ENCODE data around the gene C3AR1.

- TF ChIP-seq CTCF (IDR thresholded peaks at IDR 0.05; ENCODE audit: low read depth, low read length, missing input control) (no peak), TAF1 (conservative IDR thresholded peaks at IDR 0.05) (no peak), YY1 (IDR thresholded peaks at IDR 0.05) (no peak), JUND (IDR thresholded peaks at IDR 0.05) (no peak), RXRA (IDR thresholded peaks at IDR 0.05) (no peak), REST (IDR thresholded peaks at IDR 0.05) (no peak), EGR1 (IDR thresholded peaks at IDR 0.05; ENCODE audit: low read depth in 2 of 2) (no peak), GABPA (IDR thresholded peaks at IDR 0.05 in 1 of 2, conservative IDR thresholded peaks at IDR 0.05 in 1 of 2) (no peak), FOXA1 (IDR thresholded peaks at IDR 0.05) (no peak), SP1 (IDR thresholded peaks at IDR 0.05) (no peak), ZBTB33 (IDR thresholded peaks at IDR 0.05) (no peak), MAX (IDR thresholded peaks at IDR 0.05) (no peak)
Observed at GRCh38 chr12:8037046-8037663, 29.0 kb downstream of the C3AR1 start.

All from liver (tissue), 3 donors.